Measurements from ENCODE around the gene ERLEC1. TPM values are rescaled to one million over a fixed set of nuclear protein-coding genes. Genes with fewer than 3 reads are reported as not detected.

The ERLEC1 gene
- total RNA-seq, 1 experiment from 2014 or later = 21.6 TPM

DNA sequence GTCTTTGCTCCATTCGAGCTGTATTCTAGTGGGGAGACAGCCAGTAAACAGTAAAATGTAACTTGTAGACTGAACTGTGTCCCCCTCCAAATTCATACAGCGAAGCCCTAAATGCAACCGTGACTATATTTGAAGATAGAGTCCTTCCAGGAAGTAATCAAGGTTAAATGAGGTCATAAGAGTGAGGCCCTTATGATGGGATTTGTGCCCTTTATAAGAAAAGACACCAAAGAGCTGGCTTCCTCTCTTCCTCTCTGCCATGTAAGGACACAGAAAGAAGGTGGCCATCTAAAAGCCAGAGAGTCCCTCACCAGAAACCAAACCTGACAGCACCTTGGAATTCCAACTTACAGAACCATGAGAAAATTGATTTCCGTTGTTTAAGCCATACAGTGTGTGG, 41.5 kb downstream of the ERLEC1 start:
- H3K4me1 Mint-ChIP-seq = peaks cover 29 to 30% of the 10 kb centered on the region in 2 experiments
- no peak overlapping the region for H3T11ph ChIP-seq (ENCODE audit: low read length)
- H3K56ac ChIP-seq (ENCODE audit: insufficient read length, low read depth, low read length) = no peak overlapping the region
- H3K27ac ChIP-seq (ENCODE audit: insufficient read length, low read depth, low read length) = no peak overlapping the region
- H3K79me1 ChIP-seq (ENCODE audit: insufficient read depth, low read depth, low read length, poor library complexity, severe bottlenecking) = no peaks in the 10 kb centered on the region
- no peak overlapping the region for H2BK20ac ChIP-seq (ENCODE audit: low read depth, low read length, poor library complexity, severe bottlenecking)
- no peak overlapping the region for H3K18ac ChIP-seq (ENCODE audit: insufficient read length, low read depth, low read length)
- no peaks in the 10 kb centered on the region for H3K27me3 ChIP-seq (ENCODE audit: insufficient read depth, low read length)
- H3K4me2 ChIP-seq (ENCODE audit: insufficient read depth, insufficient read length, low read length) = no peak overlapping the region
- DNase-seq = no peak
- H2BK5ac ChIP-seq (ENCODE audit: insufficient read length, low read length) = no peak overlapping the region
- no peak overlapping the region for H4K5ac ChIP-seq (ENCODE audit: insufficient read length, low read depth, low read length)
- no peaks in the 10 kb centered on the region for H3K27me3 Mint-ChIP-seq (ENCODE audit: low read depth)
- H3K79me2 ChIP-seq (ENCODE audit: insufficient read depth, low read length) = no peaks in the 10 kb centered on the region
- H3K9ac ChIP-seq (ENCODE audit: extremely low read depth, insufficient read length, low read length) = no peak overlapping the region
- no peaks in the 10 kb centered on the region for H3K9me3 ChIP-seq (ENCODE audit: control insufficient read depth, low read depth, low read length)
- peak overlapping the region in 1 of 3 experiments; percentile 82; a peak in 2 of 7 replicates for H3K27ac Mint-ChIP-seq
- no peaks in the 10 kb centered on the region for H4K20me1 ChIP-seq (ENCODE audit: control insufficient read depth, insufficient read depth, insufficient read length)
- no peak overlapping the region for H3K4me3 Mint-ChIP-seq
- TF ChIP-seq, protein P1, sequence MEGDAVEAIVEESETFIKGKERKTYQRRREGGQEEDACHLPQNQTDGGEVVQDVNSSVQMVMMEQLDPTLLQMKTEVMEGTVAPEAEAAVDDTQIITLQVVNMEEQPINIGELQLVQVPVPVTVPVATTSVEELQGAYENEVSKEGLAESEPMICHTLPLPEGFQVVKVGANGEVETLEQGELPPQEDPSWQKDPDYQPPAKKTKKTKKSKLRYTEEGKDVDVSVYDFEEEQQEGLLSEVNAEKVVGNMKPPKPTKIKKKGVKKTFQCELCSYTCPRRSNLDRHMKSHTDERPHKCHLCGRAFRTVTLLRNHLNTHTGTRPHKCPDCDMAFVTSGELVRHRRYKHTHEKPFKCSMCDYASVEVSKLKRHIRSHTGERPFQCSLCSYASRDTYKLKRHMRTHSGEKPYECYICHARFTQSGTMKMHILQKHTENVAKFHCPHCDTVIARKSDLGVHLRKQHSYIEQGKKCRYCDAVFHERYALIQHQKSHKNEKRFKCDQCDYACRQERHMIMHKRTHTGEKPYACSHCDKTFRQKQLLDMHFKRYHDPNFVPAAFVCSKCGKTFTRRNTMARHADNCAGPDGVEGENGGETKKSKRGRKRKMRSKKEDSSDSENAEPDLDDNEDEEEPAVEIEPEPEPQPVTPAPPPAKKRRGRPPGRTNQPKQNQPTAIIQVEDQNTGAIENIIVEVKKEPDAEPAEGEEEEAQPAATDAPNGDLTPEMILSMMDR (conservative IDR thresholded peaks at IDR 0.05) = no peak
- no peak overlapping the region for H2BK12ac ChIP-seq (ENCODE audit: insufficient read length, low read depth, low read length)
- H4K8ac ChIP-seq (replicated peaks; ENCODE audit: insufficient read length, low read depth, low read length) = no peak overlapping the region
- H3K4me1 ChIP-seq (ENCODE audit: insufficient read depth, low read length) = peaks cover 10% of the 10 kb centered on the region; the same call in 1 of the 2 replicates
- no peaks in the 10 kb centered on the region for H3K23me2 ChIP-seq (ENCODE audit: insufficient read length, low read depth, low read length, poor library complexity, severe bottlenecking)
- no peak overlapping the region for H2AK5ac ChIP-seq (ENCODE audit: insufficient read length, low read length)
- H3K23ac ChIP-seq (ENCODE audit: insufficient read length, low read depth, low read length) = no peak overlapping the region
- H3K9me3 Mint-ChIP-seq = no peaks in the 10 kb centered on the region
- H2BK120ac ChIP-seq (ENCODE audit: low read depth, low read length, poor library complexity, severe bottlenecking) = no peak overlapping the region
- no peak overlapping the region for H2BK15ac ChIP-seq (ENCODE audit: low read depth, low read length)
- H4K91ac ChIP-seq (ENCODE audit: insufficient read length, low read depth, low read length) = no peak overlapping the region
- no peak overlapping the region for H2AFZ ChIP-seq (ENCODE audit: low read length)
- H3K4ac ChIP-seq (ENCODE audit: low read depth, low read length) = no peak overlapping the region
- no CpG with 5 or more reads among the region's 4 CpGs for WGBS (ENCODE audit: extremely low coverage, insufficient read length, low lambda C conversion rate)
- H3K14ac ChIP-seq (ENCODE audit: insufficient read depth, low read length) = no peak overlapping the region
- H3K36me3 Mint-ChIP-seq (ENCODE audit: insufficient read depth in 1 of 3, low read depth in 3 of 3) = no peaks in the 10 kb centered on the region
